GM18870 (cell line): ENCODE data around the gene IL16.
"Not testable (repeated sequence)": the region's sequence is repeated elsewhere in the genome, so short reads cannot be mapped to it uniquely, and the experiment has no call there.

Experiments
- ATAC-seq: cut with Tn5 transposase; IDR thresholded peaks from one replicate; pipeline ENCODE4 v1.9.1; 2021; ENCODE audit warnings: moderate library complexity; ENCODE audit not compliant: unreplicated experiment

The IL16 gene

GRCh38 chr15:81196576-81197254 is at the start of gene IL16:
IL16 (plus strand) TSS chr15:81196879; CDS start chr15:81225400, 28,521 bp downstream.
- ATAC-seq = no peak

- ATAC-seq = no peak
Measured at GRCh38 chr15:81151389-81151788, 45.3 kb upstream of the IL16 start.

DNA sequence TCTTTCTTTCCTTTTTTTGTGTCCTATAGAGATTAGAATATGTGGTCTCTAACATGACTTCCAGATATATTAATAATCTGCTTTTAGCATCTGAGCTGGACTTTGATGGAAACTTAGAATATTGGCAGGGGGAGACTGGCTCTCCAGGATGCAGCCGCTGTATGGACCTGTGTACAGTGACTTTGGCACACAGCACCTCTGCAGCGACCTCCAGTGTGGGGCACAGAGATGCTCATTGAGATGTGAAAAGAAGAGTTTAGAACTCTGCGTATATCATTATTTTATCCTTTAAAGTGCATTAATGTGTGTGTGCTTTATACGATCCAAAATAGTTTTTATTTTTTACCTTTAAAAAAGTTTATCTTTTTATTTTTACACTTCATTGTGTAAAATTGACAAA is 44.3 kb upstream of the IL16 start:
- no peak for ATAC-seq

- ATAC-seq = no peak
Measured at GRCh38 chr15:81152799-81153198, 43.9 kb upstream of the IL16 start.

DNA sequence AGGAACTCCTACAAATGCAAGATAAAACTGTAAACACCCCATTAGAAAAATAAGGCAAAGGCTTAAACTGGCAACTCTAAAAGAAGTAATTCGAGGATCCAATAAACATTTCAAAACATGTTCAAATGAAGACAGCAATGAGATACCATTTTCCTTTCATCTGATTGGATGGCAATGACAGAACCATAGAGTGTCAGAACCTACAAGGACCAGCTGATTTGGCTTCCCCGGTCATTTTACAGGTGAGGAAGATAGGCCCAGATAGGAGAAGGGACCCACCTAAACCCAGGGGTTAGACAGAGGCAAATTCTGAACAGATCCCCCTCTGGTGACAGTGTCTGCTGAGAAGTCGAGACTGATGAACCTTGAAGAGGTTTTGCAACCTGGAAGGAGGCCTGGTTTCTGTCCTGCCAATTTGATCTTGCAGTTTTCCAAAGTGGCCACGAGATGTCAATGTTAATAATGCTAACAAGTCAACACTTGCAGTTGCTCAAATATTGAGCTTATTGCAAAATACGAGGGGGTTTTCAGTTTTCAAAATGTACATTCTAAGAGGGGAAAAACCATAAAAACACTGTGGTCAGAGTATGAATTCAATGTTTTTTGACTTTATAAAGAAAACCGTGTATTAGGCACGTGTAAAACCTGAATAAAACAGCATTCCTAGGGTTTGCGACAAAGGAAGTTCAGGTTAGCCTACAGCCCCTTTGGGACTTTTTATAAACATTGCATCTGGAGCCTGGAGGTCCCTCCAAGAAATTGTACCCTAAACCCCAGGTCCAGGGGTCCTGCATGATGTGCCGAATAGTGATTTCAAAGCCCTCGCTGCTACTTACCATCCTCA is 41.1 kb upstream of the IL16 start:
- no peak for ATAC-seq

GRCh38 chr15:81156324-81156723 is 40.4 kb upstream of the IL16 start:
- ATAC-seq = no peak

DNA sequence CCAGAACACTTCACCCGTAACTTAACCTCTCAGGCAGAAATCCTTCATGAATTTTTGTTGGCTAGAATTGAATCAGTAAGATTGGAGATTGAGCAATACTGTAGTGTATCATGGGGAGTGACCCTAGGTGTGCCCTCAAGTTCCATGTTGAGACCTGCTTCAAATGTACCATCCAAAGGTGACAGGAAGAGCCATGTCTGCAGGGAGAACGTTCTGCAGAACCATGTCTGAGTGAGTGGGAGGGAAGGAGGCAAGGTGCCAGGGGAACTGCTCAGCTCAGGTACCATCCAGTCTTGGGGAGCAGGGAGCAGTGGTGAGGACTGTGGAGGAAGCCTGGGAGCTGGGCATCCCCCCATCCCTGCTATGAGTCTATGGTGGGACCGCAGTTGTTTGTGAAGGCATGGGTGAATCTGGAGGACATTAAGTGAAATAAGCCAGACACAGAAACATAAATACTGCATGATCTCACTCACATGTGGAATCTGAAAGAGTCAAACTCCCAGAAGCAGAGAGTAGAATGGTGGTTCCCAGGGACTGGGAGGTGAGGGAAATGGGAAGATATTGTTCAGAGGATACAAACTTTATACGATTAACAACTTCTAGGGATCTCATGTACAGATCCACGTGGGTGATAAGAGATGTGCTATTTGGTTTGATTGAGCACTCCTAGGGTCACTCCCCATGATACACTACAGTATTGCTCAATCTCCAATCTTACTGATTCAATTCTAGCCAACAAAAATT is 39.3 kb upstream of the IL16 start:
- ATAC-seq = no peak

- no peak for ATAC-seq
Measured at GRCh38 chr15:81157939-81158223, 38.8 kb upstream of the IL16 start.

DNA sequence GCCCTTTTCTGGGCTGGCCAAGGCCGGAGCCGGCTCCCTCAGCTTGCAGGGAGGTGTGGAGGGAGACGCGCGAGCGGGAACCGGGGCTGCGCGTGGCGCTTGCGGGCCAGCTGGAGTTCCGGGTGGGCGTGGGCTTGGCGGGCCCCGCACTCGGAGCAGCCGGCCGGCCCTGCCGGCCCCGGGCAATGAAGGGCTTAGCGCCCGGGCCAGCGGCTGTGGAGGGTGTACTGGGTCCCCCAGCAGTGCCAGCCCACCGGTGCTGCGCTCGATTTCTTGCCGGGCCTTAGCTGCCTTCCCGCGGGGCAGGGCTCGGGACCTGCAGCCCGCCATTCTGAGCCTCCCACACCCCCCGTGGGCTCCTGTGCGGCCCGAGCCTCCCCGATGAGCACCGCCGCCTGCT is 38.1 kb upstream of the IL16 start:
- ATAC-seq = not testable (repeated sequence)

- no peak for ATAC-seq
Measured at GRCh38 chr15:81160312-81161159, 36.1 kb upstream of the IL16 start.

DNA sequence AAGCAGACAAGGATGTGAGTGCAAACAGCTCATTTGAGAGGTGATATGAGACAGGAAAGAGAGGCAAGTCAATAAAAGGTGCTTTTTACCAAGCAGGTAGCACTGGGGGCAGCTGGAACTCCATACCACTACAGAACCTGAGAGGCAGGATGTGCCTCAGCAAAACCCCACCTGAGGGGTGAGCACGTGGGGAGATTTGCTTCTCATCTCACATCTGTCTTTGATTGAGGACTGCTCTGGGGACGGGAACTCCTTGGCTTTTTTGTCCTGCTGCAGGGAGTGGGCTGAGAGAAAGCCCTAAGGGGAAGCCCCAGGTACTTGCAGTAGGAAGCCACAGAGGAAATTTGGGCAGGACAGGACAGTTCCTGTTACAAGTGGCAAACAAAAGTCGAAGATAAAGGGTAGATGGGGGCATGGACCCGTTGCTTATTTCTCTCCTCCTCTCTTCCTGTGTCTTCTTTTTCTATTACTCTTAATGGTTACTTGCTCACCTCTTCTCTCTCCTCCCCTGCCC is 35.5 kb upstream of the IL16 start:
- no peak for ATAC-seq

GRCh38 chr15:81161851-81162250 is 34.8 kb upstream of the IL16 start:
- ATAC-seq = no peak

DNA sequence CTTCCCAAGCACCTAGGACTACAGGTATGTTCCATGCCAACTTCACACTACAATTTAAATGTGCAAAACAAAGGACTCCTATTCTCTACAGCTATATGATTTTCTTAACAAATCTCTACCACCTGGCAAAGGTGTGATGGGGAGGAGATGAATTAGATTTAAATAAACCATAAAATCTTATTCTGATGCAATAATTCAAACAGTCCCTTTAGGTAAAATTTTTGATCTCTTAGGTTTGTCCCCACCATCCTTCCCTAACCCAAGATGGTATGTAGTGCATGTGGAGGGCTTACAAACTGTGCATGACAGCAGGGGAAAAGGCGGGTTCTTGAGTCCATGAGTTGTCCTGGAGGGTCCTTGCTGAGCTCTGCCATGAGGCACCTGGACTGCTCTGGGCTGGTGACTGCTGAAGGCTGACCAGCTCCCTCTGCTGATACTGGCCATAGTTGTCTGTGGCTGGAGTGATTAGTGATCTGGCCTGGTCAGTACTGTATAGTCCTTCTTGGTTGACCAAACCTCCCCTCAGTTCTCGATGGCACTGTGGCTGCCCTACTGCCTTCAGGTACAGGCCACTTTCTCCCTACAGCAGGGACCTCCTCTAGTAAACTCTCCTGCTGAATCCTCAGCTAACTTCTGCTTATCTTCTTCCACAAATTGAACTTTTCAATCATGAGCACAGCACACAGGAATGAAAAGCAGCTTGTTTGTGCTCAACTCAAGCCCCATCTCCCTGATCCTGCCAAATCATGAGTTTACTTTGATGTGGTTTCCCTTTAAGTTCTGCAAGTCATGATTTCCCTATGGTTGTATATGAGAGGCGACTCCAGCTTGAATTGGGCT is 32.5 kb upstream of the IL16 start:
- ATAC-seq = no peak

DNA sequence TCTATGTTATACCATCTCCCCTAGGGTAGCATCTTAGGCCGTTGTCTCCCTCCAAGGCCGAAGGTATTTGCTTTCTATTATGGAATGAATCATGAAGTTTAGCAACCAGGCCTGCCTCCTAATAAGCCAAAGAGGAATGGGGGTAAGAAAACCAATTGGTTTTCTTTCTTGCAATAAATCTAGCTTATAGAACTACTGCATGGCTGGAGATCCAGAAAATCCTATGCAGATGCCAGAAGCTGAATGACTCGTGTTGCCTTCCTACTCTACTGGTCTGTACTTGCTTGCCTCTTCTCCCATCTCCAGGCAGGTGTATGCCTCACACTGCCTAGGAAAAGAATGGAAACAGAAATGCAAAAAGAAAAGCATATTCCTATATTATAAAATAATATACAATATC is 31.1 kb upstream of the IL16 start:
- ATAC-seq = no peak

GRCh38 chr15:81166636-81167305 is 29.9 kb upstream of the IL16 start:
- no peak for ATAC-seq

GRCh38 chr15:81168131-81168526 is 28.6 kb upstream of the IL16 start:
- ATAC-seq = no peak

GRCh38 chr15:81168644-81169043 is 28.0 kb upstream of the IL16 start:
- ATAC-seq = no peak

DNA sequence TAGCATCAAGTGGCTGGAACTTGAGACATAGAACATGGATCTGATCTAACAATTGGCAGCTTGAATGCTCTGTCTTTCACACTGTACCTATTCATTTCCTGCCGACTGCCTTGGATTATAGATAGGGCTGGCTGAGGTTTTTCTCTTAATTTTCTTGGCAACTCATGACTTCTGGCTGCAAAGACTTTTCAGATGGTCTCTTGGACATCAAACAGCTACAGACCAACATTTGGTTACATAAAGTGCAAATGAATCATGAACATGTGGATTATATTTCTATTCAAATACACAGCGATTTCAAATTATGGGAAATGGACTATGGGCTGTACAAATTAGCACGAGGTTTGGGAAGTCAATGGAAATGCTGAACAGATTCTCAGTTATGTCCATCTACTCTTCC is 26.2 kb upstream of the IL16 start:
- ATAC-seq = no peak

DNA sequence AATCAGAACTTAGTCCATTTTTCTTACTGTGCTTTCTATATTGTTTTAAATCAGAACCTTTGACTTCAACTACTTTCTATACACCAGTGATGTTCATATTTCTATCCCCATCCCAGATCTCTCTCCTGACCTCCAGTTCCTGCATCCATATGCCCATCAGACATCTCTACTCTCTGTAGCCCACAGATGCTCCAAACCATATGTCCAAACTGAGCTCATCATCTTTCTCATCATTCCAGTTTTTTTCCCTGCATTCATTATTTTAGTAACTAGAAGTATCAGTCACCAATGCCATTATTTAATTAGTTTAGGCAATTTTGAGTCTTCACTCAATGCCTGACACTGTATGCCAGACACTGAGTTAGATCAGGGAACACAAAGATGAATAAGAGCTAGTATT is 25.4 kb upstream of the IL16 start:
- ATAC-seq = no peak
